Stimulated activated CD4-positive, alpha-beta T cell treated with anti-CD3 and anti-CD28 coated beads, Interleukin-12 subunit alpha, Interleukin-12 subunit beta, amount 100 ng/mL, for 4 hours (primary cell): ENCODE data around the gene WSCD1.

Experiments used
- DNase-seq: peaks from one replicate; pipeline ENCODE4 v3.0.0-alpha.2; 2020

The WSCD1 gene

DNA sequence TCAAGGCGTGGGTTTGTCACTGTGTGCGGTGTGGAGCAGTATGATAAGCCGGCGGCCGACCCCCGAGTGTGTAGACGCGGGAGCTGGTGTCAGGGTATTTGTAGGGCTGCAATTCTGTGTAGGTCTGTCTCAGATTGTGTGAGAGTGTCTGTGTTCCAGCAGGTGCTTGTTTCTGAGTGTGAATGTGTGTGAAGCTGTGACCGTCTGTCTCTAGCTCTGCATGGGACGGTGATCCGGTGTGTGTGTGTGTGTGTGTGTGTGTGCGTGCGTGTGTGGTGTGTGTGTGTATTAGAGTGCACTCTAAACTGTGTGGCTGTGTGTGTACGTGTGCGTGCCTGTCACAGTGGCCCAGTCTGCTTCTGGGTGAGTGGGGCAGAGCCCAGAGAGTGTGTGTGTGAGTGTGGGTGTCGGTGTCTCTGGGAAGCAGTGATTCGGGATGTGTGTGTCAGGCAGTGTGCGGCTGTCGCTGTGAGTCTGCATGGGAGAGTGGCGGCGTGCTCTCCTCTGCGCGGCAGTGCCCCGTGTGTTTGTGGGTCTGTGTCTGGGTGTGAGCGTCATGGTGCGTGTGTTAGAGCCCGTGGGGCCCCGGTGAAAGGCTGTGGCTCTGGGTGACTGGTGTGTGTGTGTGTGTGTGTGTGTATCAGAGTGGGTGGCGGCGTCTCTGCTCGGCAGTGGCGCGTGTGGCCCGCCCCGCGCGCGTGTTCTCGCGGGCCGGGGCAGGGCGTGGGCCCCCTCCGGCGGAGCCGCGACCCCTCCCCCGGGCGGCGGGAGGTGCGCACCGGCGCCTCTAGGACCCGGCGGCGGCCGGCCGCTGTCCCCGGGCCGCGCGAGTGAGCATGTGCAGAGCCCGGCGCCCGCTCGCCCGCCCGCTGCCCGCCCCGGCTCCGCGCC lies at the start of gene WSCD1:
TSS of gene WSCD1 (plus strand) at position 841 of the 891 bp plus-strand sequence. CDS start 10,280 bp downstream, outside the sequence.
- DNase-seq, result peak; percentile 22

DNA sequence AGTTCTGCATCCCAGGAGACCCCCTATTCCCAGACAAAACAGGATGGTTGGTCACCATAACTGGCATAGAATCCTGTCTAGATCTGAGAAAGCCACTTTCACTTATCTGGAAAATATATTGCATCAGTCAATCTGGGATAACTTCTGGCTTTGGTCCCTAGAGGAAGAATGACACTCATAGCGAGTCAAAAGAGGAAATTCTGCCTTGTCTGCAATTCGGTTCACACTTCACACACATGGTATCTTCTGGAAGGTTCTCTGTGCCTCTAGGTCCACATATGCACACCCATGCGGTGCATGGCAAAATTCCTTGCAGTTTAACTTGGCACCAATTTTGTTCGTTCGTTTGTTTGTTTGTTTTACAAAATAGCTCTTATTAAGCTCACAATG lies 49.2 kb upstream of the WSCD1 start:
- no peak for DNase-seq

DNA sequence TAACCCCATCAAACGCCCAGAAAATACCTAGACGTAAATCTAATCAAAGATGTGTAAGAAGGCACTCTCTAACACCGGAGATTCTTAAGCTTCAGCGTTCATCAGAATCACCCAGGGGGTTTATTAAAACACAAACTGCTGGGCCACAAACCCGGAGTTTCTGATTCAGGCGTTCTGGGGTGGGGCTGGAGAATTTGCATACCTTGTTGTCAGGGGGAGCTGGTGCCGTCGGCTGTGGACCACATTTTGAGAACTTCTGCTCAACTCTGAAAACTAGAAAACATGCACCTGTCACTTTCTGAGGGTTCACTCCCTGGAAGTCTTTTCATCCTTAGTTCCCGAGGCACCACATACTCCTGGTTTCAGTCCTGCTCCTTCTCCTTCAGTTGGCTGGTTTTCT lies 48.6 kb upstream of the WSCD1 start:
- DNase-seq, result no peak

DNA sequence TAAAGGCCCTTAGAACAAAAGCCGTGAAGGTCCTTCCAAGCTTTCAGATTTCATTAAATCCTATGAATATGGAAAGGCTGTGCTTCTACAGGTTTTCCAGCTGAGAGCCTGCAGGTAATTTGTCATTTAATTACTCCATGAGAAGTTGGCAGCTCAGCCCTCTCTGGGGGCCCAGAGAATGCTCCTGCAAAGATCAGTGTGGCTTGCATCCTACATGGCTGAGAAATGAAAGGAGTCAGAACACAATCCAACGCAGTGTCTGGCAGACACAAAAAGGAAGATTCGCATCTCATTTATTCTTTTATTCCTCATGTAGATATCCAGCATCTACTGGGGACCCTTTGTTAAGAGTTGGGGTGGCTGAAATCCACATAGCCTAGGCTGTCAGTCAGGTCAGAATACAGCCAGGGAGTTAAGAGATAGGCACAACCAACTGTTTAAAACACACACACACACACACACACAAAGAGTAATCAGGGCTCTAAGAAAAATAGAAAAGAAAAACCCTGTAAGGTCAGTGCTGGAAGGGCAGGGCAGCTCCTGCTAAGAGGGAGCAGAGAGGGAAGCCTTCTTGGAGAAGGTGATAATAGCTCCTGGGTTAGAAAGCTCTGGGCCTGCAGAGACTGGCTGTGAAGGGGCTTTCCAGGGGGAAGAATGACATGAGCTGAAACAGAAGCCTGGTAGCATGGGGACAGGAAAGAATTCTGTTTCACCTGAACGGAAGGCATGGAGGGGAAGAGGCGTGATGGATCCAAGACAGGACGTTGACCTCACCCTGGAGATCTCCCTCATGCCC lies 46.9 kb upstream of the WSCD1 start:
- DNase-seq, result no peak

DNA sequence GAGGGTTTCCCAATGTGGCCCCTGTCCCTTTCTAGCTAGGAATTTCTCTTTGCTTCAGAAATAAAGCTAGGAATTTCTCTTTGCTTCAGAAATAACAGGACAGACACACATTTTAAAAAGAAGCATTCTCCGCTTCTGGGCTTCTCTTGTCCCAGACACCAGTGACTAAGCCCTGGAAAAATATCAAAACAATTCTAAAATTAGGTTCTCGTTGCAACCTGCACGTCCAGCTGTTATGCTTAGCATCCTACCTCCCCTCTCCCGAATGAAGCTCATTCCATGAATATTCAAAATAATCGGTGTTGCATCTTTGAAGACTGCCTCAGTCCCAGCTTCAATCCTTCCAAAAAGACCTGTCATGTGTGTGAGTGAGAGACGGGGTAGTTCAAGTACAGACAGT lies 45.6 kb upstream of the WSCD1 start:
- no peak for DNase-seq

DNA sequence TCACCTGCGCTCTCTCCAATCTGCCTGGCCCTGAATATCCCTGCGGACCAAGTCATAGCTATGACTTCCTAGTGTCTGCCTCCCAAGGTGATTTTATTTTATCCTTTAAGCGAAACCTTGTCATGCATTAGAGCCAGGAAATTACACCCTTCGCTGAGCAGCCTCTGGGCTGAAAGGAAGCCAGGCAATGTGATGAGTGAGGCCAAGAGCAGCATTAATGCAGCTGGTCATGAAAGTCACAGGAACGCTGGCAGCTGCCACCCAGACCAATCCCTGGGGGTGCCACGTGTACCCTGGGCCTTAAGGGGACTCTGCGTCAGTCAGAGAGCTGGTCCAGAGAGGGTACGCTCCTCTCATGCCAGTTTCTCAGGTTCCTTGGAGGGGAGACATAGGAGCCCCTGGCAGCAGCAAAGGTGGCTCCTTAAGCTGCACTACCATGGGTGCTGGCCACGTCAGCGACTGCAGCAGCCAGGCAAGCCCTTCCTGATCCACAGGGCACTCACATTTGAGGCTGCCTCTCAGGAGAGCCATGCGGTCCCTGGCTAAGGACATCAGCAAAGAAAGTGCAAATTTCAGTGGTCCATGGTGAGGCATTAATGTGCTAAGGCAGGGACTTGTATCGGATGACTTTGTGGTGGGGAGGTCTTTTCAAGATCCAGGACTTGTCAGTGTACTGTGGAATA lies 42.7 kb upstream of the WSCD1 start:
- no peak for DNase-seq

DNA sequence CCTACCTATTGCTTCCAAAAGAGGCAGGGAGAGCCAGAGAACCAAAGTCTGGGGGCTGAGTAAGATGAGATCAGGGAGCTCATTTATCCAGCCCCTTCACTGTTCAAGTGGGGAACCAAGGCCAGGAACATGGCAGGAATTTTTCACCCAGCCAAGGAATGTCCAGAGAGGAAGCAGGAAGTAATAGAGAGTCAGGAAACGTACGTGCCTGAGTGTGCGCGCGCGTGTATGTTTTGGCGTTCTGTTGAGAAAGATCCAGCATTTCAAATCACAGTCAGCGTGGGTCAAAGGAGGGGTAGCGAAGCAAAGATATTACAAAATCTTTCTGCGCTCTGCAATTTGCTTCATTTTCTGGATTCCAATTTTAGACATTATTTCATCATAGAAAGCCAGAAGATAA lies 41.9 kb upstream of the WSCD1 start:
- DNase-seq, result no peak

DNA sequence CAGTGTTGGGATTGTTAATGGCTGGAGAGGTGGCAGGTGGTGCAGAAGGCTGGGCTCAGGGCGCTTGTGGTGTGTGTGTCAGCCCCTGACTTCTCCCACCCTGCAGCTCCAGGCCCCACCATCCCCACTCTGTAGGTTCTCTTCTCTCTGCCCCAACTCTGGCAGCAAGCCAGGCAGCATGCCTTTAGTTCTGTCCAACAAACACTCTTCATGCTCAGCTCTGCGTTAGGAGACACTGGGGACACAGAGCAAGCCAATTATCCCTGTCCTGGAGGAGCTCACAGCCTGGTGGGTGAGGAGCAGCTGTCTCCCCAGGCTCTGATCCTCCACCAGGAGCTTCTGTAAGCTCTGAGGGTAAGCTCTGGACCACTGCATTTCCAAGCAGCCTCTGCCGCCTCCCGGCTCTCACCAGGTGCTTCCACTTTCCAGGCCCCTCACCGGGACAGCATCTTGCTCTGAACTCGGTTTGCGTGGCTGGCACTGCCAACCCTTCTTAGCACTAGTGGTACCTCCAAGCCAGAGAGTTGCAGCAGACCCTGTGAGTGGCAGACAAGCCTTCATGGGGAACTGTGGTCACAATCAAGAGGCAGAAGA lies 34.3 kb upstream of the WSCD1 start:
- DNase-seq, result no peak

DNA sequence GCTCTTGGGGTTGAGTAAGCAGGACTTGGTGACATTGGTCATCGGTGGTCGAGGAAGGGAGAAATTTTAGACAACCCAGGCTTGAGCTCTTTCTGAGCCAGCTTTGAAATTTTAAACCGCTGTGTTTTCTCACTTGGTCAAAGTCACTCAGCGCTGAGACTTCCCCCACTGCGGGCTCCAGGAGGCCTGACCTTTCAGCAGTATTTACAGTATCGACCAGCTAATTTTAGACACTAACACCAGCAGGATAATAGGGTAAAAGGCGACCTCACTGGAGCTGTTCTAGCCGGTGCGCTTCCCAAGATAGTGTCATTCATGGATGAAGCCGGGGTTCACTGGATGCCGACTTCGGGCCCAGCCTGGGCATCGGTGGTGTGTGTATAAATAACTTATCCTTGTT lies 29.7 kb upstream of the WSCD1 start:
- no peak for DNase-seq

DNA sequence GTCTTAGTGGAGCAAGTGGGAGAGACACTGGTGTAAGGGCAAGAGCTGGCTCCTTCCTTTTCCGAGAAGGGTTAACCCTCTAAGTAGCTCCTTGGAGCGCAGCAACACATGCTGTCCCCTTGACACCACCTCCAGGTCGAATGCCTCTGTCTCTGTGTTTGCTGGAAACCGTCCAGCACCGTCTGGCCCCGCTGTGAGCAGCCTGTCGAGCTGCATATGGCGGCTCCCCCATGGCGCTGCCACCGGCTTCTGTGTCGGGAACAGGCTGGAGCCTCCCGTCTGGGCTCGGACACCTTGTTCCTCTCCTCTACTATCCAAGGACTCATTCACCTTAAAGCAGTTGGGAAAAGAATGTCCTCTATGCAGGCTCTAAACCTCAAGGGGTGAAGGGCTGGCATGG lies 28.9 kb upstream of the WSCD1 start:
- no peak for DNase-seq

DNA sequence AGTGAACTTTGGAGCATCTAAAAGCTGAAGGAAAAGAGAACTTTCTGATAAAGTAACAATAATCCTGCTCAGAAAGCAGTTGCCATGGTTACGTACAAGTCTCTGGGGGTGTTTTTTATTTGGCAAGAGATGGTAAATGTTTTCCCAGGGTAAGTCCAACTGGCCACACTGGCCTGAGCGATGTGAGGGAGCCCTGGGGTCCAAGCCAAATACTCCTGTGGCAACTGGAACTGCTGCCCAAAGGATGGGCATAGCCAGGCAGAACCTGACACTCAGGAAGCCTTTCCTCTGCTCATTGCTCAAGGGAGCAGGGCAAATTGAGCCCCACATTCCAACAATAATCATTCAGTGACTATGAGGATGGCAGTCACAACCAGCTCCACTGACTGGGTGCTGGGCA lies 26.8 kb upstream of the WSCD1 start:
- no peak for DNase-seq

DNA sequence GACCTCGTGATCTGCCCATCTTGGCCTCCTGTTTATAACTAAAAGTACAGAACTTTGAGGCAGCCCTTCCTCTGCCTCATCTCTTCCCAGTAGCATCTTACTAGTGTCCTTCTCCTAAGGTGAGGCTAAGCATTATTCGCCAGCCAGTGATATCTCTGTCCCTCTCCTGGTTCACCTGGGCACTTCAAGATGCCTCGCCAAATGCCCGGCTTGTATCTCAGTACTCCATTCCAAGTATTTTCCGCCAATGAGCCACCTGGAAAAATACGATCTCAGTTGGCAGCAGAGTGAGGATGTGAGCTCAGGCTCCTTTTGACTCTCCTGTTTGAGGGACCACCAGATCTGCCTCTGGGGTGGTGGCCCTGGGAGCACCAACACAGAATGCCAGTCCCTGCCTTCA lies 25.9 kb upstream of the WSCD1 start:
- DNase-seq, result no peak

DNA sequence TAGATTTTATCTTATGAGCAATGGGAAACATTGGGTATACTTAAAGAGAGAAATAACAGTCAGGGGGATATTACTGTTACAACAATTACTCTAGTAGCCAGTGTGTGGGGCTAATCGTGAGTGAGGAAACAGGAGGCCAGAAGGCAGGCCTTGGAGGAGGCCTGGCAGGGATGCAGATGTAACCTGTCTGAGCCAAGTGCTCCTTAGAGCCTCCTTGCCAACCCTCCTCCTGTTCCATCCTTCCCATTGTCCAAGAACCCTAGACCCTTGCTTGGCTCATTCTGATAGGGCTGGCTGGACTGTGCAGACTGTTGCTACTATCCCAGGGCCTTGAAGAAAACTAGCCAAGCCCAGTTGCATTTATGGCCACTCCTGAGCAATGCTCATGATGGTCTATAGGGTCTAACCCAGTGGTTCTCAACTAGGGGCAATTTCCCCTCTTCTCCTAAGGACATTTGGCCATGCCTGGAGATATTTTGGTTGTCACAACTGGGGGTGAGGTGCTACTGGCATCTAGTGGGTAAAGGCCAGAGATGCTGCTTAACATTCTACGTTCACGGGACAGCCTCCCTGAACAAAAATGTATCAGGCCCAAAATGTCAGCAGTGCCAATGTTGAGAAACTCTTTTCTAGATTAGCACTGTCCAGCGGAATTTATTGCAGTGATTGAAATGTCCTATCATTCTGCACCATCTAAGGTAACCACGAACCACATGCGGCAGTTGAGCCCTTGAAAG lies 24.4 kb upstream of the WSCD1 start:
- DNase-seq, result no peak

DNA sequence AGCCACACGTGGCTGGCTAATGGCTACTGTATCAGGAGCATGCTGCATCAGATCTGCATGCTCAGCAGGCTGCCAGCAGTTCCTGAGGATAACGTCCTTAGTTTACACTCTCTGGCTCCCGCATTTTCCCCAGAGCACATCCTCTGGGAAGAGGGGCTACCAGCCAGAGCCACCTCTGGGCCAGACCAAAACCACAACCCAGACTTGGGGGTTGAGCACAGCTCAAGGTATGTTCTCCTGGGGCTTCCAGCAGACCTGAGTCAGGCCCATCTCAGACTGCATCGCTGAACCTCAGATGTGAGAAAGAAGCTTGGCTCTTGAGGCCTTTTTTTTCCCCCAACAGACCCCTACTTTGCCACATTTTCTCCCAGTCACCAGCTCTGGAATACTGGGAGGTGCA lies 23.7 kb upstream of the WSCD1 start:
- DNase-seq, result no peak

DNA sequence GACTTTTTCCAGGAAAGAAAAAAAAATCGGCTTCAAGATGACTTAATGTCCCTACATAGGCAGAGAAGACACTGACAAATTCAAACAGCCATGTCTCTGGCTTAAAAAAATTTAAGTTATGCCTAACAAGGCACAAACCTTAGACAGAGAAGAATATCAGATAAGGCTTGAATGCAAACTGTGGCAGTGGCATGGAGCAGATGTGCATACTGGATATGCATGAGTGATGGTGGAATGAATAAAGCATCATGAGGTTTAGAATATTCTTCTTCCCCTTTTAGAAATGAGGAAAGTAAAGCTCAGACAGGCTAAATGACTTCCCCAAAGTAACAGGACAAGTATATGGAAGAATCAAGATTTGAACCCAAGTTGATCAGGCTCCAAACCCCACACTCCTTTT lies 23.2 kb upstream of the WSCD1 start:
- DNase-seq, result no peak

DNA sequence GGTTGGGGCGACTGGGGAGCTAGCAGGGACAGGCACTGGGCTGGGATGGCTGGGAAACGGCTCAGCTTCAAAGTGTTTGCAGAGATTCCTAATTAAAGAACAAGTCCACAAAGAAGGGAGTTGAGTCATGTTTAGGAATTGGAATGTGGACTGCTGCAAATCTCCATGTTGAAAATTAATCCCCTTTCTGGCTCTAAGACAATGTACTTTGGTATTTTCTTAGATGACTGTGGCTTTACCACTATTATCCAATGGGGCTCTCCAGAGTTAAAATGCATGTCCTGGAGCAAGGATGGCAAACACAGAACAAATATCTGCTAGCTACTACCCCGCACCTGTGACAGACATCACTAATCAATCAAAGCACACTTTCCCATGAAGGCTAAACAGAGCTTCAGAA lies 22.2 kb upstream of the WSCD1 start:
- DNase-seq, result no peak

DNA sequence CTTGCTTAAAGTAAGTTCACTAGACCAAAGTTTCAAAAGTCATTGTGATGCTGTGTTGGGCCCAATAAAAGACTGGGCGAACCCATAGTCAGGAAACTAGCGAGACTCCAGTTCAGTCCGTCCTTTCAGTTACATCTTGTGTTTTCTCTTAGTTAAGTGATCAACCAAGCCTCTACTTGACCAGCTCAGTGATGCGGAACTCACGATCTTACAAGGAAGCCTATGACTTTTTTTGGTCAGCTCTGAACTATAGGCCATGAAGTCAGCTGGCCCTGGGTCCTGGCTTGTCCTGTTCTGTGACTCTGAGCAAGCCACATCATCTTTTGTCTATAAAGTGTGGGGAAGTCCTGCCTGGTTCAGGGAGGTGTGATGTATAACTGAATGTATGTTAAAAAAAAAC lies 21.7 kb upstream of the WSCD1 start:
- DNase-seq, result no peak

DNA sequence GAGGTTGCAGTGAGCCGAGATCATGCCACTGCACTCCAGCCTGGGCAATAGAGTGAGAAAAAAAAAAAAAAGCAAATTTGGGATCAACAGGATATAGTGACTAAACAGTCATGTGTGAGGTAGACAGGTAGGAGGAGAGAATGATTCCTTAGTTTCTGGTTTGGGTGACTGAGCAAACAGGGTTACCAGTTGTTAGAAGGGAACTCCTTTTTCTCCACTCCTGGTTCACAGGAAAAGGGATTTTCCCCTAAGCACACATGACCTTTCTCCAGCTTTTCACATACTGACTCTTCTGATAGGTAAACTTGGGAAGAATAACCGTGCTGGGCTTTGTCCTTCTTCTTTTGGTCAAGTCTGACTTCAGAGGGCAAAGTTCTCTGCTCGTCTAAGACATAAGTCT lies 17.3 kb upstream of the WSCD1 start:
- DNase-seq, result no peak

DNA sequence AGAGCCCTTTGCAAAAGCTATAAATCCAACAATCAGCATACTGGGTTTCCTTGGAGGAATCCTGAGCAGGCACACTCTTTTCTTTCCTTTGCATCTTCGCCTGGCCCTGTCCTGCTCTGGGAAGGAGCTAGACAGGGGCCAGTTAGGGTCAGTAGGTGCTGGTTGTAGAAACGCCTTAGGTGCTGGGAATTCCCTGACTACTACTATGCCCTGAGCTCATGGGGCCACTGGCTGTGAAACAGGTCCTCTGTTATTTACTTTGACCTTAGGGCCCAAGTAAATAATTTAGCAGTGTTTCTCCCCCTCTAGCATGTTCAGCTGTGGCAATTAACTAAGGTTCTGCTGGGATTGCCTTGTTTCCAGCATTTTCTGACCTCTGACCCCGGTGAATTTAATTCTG lies 15.8 kb upstream of the WSCD1 start:
- no peak for DNase-seq

DNA sequence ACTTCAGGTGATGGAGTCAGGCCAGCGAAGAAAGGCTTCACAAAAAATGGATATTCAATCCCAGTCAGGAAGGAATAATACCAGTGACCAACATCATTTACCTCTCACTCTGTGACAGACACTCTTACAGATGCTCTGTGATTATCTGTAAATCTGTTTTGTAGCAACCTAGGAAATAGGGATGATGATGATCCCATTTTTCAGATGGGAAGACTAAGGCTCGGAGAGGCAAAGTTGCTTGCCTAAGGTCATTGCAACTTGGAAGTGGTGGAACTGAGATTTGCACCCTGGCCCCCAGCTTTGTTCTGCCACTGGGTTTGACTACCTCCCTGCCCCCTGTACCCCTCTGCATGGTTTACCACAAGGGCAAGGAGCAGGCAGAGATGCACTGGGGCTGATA lies 14.1 kb upstream of the WSCD1 start:
- no peak for DNase-seq

DNA sequence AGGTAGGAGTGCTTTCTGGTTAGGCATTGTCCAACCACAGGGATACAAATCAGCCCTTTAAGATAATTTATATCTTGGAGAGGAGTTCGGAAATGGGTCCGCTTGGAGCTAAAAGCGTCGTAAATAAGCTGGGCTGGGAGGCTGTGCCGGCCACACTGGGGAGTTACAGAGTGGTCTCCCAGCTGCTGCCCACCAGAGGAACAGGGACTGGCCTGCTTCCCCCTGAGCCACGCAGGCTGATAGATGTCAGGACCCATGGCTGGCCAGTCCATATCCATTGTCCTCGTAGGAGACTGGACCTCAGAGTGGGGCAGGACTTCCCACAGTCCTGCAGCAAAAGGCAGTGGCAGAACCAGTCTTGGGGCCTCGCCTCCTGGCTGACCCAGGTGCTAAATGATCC lies 12.6 kb upstream of the WSCD1 start:
- DNase-seq, result no peak

DNA sequence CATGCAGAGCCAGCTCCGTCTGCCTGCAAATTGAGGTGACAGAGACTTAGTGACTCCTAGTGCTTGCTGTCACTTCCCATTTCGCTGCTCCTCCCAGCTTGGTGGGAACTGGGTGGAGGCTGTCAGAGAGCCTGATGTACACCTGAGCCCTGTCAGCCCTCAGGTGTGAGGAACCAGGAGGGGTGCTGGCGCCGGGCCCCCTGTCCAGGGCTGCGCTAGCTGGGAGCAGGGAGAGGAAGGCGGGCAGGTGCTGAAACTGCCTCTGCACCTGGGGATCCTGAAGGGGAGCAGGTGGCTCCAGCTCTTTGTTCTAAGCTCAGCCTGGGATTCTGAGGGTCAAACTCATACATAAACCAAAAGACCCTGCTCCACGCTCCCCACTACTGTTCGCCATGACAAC lies 10.8 kb upstream of the WSCD1 start:
- no peak for DNase-seq

DNA sequence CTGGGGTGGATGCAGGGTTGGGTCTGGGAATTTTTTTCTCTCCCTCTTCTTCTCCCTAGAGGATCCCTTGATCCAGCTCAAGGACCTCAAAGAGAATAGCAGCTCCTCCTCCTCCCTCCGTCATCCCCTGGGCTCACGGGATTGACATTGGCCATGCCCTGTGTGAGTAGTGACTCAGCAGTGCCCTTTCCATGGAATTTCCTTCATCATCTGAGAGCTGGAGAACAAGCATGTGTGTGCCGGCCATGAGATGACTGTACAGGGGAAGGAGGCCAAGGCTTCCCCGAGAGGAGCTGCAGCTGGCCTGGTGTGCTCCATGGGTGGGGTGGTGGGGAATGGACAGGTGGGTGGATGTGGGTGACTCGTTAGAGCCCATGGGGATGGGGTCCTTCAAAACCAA lies 8.9 kb upstream of the WSCD1 start:
- no peak for DNase-seq
